ENCODE results near the gene WDR7.

WDR7 gene

DNA sequence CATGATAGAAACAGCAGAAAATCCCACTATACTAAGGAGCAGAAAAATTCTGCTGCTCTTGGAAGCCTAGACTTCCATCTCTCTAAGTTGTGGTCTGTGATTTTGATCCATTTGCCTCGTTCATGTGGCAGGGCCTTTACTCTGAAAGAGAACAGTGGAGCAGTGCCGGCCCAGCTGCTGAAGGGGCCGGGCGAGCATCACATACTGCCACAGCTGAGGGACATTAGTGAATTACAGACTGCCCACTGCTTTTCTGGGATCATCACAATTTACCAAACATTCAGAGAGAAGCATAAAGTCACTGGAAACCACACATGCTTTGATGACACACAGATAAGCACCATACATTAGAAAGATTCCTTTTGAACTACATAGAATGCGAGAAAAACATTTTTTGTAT is 278.7 kb downstream of the WDR7 start:
- H3K27ac Mint-ChIP-seq: no peak overlapping the region

DNA sequence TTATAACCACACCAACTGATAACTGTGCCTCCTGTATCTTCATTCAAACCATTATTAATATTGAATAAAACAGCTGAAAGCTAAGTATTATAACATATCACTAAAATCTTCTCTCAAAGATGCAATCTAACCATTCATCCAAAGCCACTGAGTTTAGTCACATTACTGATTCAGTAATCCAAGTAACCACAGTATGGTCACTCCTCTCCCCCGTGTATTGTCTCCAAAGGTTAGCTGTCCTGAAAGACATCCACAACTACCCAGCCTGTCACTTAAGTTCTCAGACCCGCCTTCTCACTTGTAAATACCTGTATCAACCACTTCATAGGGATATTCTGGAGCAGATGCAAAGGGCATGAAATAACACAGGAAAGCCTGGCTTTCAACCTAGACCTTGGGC is 282.3 kb downstream of the WDR7 start:
- Mint-ChIP-seq H3K27me3 (no peaks in the 10 kb centered on the region), H3K4me3 (no peak overlapping the region), H3K4me1 (ENCODE audit: low read depth) (no peaks in the 10 kb centered on the region), H3K36me3 (peaks cover 22% of the 10 kb centered on the region), H3K9me3 (ENCODE audit: low read depth) (no peaks in the 10 kb centered on the region), H3K27ac (no peak overlapping the region)

More for the DNA sequence above, 278.7 kb downstream of the WDR7 start:
- Mint-ChIP-seq H3K36me3 (peaks cover 22% of the 10 kb centered on the region), H3K4me1 (ENCODE audit: low read depth) (no peaks in the 10 kb centered on the region), H3K27me3 (no peaks in the 10 kb centered on the region), H3K4me3 (no peak overlapping the region), H3K9me3 (ENCODE audit: low read depth) (no peaks in the 10 kb centered on the region)

DNA sequence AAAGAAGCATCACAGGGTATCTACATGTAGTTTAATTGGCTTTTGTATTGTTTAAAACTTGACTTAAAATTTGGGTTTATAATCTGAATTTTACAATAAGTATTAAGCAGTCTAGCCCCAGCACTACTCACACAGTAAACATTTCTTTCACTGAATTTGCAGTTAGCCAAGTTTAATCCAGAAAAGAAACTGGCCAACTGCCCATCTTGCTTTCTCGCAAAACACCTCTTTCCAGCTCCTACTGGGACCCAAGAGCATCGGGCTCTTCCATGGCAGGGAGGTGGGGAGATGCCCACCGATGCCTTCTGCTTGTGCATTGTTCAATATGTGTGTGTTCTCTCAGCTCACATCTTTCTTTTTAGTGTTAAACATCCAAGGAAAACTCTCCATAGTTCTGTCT is 283.0 kb downstream of the WDR7 start:
- Mint-ChIP-seq H3K4me1 (ENCODE audit: low read depth) (no peaks in the 10 kb centered on the region), H3K27me3 (no peaks in the 10 kb centered on the region), H3K27ac (no peak overlapping the region), H3K4me3 (no peak overlapping the region), H3K9me3 (ENCODE audit: low read depth) (no peaks in the 10 kb centered on the region), H3K36me3 (peaks cover 22% of the 10 kb centered on the region)

DNA sequence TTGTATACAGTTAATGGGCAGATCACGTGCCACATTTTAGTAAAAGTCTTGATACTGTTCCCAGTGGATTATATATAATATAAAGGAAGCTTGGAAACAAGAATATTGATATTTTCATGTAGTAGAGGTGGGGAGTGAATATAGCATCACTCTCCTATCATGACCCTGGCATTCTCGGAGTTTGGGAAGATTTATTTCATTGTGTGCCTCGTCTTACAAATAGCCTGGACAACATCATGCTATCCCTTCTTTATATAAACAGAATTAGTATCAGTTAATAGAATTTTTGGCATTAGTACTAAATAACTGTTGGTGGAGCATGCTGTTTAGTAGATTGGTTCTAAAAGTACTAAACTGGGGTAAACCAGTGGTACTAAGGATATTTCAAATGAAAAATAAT is 283.7 kb downstream of the WDR7 start:
- H3K4me1 Mint-ChIP-seq (ENCODE audit: low read depth): no peaks in the 10 kb centered on the region
- H3K36me3 Mint-ChIP-seq: peaks cover 22% of the 10 kb centered on the region
- H3K4me3 Mint-ChIP-seq: no peak overlapping the region
- H3K27ac Mint-ChIP-seq: no peak overlapping the region
- H3K9me3 Mint-ChIP-seq (ENCODE audit: low read depth): no peaks in the 10 kb centered on the region
- no peaks in the 10 kb centered on the region for H3K27me3 Mint-ChIP-seq

DNA sequence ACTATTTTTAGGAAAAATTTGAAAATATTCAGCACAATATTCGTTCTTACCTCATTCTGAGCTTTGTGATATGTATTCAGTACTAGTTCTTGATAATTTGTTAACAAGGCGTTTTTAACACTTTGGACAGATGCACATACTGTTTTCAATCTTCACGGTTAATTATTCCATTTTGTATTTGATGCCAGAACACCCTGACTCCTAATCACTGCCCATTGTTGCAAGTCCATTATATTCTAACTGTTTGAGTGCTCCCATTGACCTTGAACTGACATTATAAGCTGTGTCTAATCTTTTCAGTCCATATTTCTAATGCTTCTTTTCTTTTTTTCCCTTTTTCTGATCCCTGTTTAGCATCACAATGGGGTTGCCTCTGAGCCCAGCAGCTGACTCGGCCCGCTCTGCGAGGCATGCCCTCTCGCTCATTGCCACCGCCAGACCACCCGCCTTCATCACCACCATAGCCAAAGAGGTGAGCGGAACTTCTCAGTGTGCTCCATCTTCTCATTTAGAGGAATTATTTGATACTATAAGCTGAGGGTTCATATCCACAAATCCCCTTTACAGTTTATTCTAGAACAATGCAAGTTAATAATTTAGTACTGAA is 284.4 kb downstream of the WDR7 start:
- Mint-ChIP-seq H3K9me3 (ENCODE audit: low read depth) (no peaks in the 10 kb centered on the region), H3K4me3 (no peak overlapping the region), H3K27ac (no peak overlapping the region), H3K4me1 (ENCODE audit: low read depth) (no peaks in the 10 kb centered on the region), H3K27me3 (no peaks in the 10 kb centered on the region), H3K36me3 (peaks cover 19% of the 10 kb centered on the region)

DNA sequence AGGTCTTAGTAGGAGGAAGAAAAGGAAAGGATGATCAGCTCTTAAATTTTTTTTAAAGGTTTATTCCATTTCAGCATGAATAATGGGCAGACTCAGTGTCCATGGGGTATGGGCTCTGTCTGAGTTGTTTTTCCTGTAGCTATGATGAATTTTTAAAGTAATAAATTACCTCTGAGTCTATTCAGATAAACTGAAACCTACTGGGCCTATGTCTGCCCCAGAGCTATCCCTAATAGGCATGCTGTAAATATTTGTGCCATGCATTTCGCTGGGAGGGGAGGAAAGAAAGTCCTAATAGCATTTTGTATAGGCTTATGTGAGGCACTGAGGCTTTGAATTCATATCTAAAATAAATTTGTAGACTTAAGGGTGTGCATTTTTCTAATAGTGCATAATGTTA is 285.3 kb downstream of the WDR7 start:
- Mint-ChIP-seq H3K9me3 (ENCODE audit: low read depth) (no peaks in the 10 kb centered on the region), H3K36me3 (peaks cover 19% of the 10 kb centered on the region), H3K27me3 (no peaks in the 10 kb centered on the region)

DNA sequence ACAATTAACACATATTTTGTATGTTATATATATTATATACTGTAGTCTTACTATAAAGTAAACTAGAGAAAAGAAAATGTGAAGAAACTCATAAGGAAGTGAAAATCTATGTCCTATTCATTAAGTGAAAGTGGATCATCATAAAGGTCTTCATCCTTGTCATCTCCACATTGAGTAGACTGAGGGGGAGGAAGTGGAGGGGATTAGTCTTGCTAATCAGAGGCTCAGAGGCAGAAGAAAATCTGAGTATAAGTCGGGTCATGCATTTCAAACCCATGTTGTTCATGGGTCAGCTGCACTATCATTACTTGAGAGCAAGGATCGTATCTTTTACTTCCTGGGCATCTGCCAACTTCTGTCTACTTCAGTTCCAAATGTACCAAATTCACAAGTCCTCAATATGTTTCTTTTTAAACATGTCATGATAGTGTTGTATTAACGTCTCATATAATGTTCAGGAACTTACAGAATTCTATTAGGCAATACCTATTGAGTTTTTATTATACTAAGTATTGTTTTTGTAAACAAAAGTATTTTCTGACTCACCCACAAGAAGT is 286.8 kb downstream of the WDR7 start:
- Mint-ChIP-seq H3K27me3 (no peaks in the 10 kb centered on the region), H3K9me3 (ENCODE audit: low read depth) (no peaks in the 10 kb centered on the region), H3K36me3 (peaks cover 15% of the 10 kb centered on the region), H3K4me1 (ENCODE audit: low read depth) (no peaks in the 10 kb centered on the region), H3K4me3 (no peak overlapping the region), H3K27ac (no peak overlapping the region)

More for the DNA sequence above, 285.3 kb downstream of the WDR7 start:
- H3K4me3 Mint-ChIP-seq: no peak overlapping the region
- H3K4me1 Mint-ChIP-seq (ENCODE audit: low read depth): no peaks in the 10 kb centered on the region
- no peak overlapping the region for H3K27ac Mint-ChIP-seq

DNA sequence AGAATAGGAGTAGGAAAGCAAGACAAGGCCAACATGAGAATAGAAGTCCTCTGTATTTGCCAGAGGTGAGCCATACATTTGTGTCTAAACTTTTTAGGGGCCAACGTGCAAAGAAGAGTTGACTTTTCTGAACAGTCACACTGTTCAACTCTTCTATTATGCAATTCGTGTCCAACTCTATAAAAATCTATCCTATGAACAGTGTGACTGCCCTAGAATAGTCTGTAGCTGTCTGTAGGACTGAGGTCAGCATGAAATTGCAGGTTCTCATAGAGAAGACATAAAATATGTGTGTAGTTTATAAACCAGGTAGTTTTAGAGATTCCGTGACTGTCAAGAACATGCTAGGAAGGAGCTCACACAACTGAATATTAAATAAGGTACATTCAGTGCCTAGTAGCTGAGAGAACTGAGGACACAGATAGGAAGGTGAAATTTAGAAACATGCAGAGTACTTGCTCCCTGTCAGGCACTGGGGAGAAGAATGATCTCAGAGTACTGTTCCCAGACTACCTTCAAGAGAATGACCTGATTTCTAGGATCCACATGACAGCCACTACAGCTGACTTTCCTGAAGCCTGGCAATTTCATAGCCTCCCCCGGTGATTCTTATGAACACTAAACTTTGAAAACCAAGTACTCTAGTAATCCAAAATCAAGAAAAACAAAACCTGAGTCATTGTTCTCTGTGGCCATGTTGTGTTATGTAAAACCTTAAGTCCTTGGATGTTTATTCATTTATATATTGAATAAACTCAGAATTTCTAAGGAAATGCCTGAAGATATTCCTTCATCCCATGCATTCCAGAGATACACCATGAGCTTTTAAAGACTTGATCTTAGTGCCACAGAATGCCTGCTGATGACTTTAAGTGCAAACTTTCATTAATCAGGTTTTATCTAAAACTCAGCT is 294.3 kb downstream of the WDR7 start:
- Mint-ChIP-seq H3K36me3 (peaks cover 8% of the 10 kb centered on the region), H3K27ac (no peak overlapping the region), H3K4me1 (ENCODE audit: low read depth) (no peaks in the 10 kb centered on the region), H3K27me3 (no peaks in the 10 kb centered on the region), H3K4me3 (no peak overlapping the region), H3K9me3 (ENCODE audit: low read depth) (no peaks in the 10 kb centered on the region)

DNA sequence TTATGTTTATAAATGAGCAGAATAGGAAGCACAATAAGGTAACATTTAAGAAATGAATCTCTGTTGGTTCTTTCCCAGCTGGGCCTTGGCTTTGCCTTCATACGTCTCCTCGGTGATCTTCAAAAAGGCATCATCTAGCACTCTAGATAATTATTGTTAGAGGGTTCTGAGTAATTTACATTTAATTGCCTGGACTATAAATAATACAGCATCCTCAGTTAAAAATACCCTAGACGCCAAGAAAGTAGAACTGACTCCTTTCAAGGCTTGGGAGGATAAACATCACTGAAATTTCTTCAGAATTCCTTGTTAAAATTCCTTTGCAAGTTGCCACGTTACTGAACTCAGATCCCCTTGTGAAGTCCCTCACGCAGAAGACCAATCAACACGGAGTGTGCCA is 296.1 kb downstream of the WDR7 start:
- Mint-ChIP-seq H3K4me1 (ENCODE audit: low read depth) (no peaks in the 10 kb centered on the region), H3K27me3 (no peaks in the 10 kb centered on the region), H3K27ac (no peak overlapping the region), H3K9me3 (ENCODE audit: low read depth) (no peaks in the 10 kb centered on the region), H3K4me3 (no peak overlapping the region), H3K36me3 (peaks cover 9% of the 10 kb centered on the region)

DNA sequence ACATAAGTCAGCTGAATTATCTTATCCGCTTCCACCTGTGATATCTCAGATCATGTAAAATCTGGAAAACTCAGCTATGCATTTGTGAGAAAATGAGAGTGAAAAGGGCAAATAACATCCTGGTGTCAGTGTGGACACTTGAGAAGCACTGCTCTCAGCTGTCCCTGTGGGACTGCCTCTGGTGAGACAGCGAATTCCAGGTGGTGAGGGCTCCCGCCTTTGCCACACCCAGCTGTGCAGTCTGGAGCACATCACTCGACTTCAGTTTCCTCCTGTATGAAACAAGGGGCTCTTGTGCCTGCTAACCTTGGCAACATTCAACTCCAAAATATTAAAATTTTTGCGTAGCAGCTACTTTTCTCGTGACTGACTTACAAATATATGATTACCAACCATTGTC is 300.9 kb downstream of the WDR7 start:
- no peak overlapping the region for H3K27ac Mint-ChIP-seq
- no peaks in the 10 kb centered on the region for H3K4me1 Mint-ChIP-seq (ENCODE audit: low read depth)
- no peak overlapping the region for H3K4me3 Mint-ChIP-seq
- H3K9me3 Mint-ChIP-seq (ENCODE audit: low read depth): no peaks in the 10 kb centered on the region
- peaks cover 19% of the 10 kb centered on the region for H3K36me3 Mint-ChIP-seq
- no peaks in the 10 kb centered on the region for H3K27me3 Mint-ChIP-seq

DNA sequence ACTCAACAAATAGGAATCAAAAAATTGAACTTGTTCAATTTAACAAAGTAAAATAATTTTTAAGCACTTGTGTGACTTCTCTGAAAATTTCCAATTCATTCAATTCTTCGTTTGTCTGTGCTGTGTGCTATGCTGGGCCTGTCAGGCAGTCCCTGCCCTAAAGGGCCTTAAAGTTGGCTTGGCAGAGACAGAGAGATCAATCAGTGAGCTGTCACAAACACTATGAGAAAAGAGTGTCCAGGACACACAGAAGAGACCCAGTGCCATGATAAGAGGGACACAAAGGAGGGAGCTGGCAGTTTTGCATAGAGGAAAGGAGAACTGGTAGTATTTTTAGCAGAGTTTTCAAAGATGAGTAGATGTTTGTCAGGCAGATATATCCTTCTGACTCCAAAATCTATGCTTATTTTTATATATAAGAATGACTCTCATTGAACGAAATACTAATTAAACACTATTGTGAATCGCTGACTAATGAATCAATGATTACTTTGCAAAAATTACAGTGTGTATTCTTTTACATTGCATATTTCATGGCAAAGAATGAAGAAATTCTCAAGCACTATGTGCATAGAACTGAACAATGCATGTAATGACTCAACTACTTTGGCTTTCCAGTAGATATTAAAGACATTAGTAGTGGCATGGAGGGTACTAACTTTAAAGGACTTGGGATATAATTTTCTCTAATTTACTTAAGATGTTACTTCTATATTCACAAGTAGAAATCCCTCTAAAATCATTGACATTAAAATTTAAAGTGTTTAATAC is 302.5 kb downstream of the WDR7 start:
- peaks cover 26% of the 10 kb centered on the region for H3K36me3 Mint-ChIP-seq
- no peaks in the 10 kb centered on the region for H3K27me3 Mint-ChIP-seq
- H3K4me1 Mint-ChIP-seq (ENCODE audit: low read depth): no peaks in the 10 kb centered on the region
- no peak overlapping the region for H3K4me3 Mint-ChIP-seq
- H3K9me3 Mint-ChIP-seq (ENCODE audit: low read depth): no peaks in the 10 kb centered on the region
- H3K27ac Mint-ChIP-seq: no peak overlapping the region

DNA sequence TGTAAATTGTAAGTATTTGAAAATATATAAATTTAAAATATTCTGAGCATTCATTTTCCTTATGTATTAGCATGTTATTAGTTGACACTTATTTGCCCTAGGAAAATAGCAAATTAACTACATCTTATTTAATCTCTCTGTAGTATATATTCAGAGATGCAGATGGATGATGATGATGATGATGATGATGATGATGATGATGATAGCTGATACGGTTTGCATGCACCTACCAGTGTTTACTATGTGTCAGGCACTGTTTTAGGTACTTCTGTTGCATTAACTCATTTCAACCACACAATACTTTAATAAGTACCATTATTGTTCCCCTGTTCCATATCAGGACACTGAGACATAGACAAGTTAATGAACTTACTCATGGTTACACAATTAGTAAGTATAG is 304.3 kb downstream of the WDR7 start:
- peaks cover 31% of the 10 kb centered on the region for H3K36me3 Mint-ChIP-seq
- H3K4me3 Mint-ChIP-seq: no peak overlapping the region
- no peaks in the 10 kb centered on the region for H3K27me3 Mint-ChIP-seq
- no peaks in the 10 kb centered on the region for H3K4me1 Mint-ChIP-seq (ENCODE audit: low read depth)
- no peak overlapping the region for H3K27ac Mint-ChIP-seq
- H3K9me3 Mint-ChIP-seq (ENCODE audit: low read depth): no peaks in the 10 kb centered on the region

DNA sequence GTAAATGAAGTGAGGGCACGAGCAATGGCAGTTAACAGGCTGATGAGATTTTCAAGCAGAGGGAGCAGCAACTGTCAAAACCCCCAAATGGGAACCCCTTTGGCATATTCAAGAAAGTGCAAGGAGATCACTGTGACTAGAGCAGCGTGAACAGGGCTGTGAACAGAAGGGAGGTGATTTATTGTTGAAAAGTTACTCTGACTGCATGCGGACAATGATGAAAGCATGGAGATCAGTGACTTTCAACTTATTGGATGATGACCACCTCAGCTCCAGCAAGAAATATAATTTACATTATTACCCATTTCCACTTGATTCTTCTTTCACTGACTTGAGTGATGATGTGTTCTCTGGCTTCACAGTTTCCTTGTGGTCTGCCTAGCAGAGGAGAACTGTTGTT is 308.0 kb downstream of the WDR7 start:
- H3K27ac Mint-ChIP-seq: no peak overlapping the region
- peaks cover 31% of the 10 kb centered on the region for H3K36me3 Mint-ChIP-seq

DNA sequence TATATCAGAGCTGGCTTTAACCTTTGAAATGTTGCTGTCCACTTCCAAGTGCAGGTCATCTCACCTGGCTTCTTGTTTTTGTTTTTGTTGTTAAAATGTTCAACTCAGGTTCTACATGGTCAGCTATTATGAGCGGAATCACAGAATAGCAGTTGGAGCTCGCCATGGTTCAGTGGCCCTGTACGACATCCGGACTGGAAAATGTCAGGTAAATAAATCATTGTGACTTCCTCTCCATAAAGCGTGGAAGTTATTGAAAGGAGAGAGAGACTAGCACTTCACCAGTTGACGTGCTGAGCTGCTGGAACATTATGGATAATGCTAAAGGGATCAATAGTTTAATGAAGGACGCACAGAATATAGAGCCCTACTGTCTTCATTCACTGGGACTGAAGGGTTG is 311.2 kb downstream of the WDR7 start:
- Mint-ChIP-seq H3K27me3 (no peaks in the 10 kb centered on the region), H3K27ac (no peak overlapping the region), H3K4me3 (no peak overlapping the region), H3K36me3 (peaks cover 40% of the 10 kb centered on the region), H3K9me3 (ENCODE audit: low read depth) (no peaks in the 10 kb centered on the region), H3K4me1 (ENCODE audit: low read depth) (no peaks in the 10 kb centered on the region)

More for the DNA sequence above, 308.0 kb downstream of the WDR7 start:
- H3K4me3 Mint-ChIP-seq: no peak overlapping the region
- H3K27me3 Mint-ChIP-seq: no peaks in the 10 kb centered on the region
- no peaks in the 10 kb centered on the region for H3K9me3 Mint-ChIP-seq (ENCODE audit: low read depth)
- H3K4me1 Mint-ChIP-seq (ENCODE audit: low read depth): no peaks in the 10 kb centered on the region

DNA sequence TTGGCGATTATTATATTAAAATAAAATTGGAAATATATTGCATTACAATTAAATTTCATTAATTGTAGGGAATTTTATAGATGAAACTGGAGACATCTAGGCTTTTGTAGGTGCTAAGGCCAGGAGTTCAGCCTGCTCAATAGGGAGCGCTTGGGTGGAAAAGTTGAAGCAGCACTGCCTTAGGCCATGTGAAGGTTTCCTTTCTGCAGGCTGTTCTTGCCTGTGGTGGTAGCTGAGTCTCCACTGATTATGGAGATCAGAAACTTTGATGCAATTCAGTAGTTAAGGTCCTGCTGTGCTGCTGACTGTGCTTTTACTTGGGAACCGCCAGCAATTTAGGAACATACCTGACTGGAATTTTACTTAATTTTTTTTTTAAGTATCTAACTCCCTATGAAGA is 315.9 kb downstream of the WDR7 start:
- Mint-ChIP-seq H3K36me3 (peaks cover 37% of the 10 kb centered on the region), H3K4me1 (ENCODE audit: low read depth) (no peaks in the 10 kb centered on the region), H3K4me3 (no peak overlapping the region), H3K27ac (no peak overlapping the region), H3K27me3 (no peaks in the 10 kb centered on the region), H3K9me3 (ENCODE audit: low read depth) (no peaks in the 10 kb centered on the region)

Measured in activated naive CD8-positive, alpha-beta T cell (primary cell).